GM12801 (cell line): ENCODE results near the gene MRPL11.

Source experiments
- CTCF ChIP-seq: IDR thresholded peaks from one replicate; pipeline ENCODE4 v1.5.1; 2011; ENCODE audit warnings: control low read depth; ENCODE audit not compliant: insufficient read length; ENCODE audit errors: extremely low read depth

The MRPL11 gene

GRCh38 chr11:66464916-66465315 lies 26.3 kb upstream of the MRPL11 start:
- no peak for TF ChIP-seq CTCF

- TF ChIP-seq CTCF = no peak
Measured at GRCh38 chr11:66462911-66463310, 24.3 kb upstream of the MRPL11 start.

- no peak for TF ChIP-seq CTCF
Measured at GRCh38 chr11:66462010-66462409, 23.4 kb upstream of the MRPL11 start.

GRCh38 chr11:66459138-66459778 lies 20.6 kb upstream of the MRPL11 start:
- TF ChIP-seq CTCF = no peak

- no peak for TF ChIP-seq CTCF
Measured at GRCh38 chr11:66457826-66458225, 19.2 kb upstream of the MRPL11 start.

- no peak for TF ChIP-seq CTCF
Measured at GRCh38 chr11:66454828-66455227, 16.2 kb upstream of the MRPL11 start.

GRCh38 chr11:66454247-66454646 lies 15.6 kb upstream of the MRPL11 start:
- TF ChIP-seq CTCF = no peak

GRCh38 chr11:66451663-66452062 lies 13.0 kb upstream of the MRPL11 start:
- TF ChIP-seq CTCF = no peak
